ENCODE data around the gene STEAP3. TPM values are rescaled to one million over a fixed set of nuclear protein-coding genes. Genes with fewer than 3 reads are reported as not detected.

The STEAP3 gene
- total RNA-seq, 1 experiment from 2014 or later = 32.3 TPM

GRCh38 chr2:119295688-119296375, 72.2 kb downstream of the STEAP3 start:
- Histone ChIP-seq H3K9me3 (ENCODE audit: control insufficient read depth in 1 of 2, insufficient read depth in 1 of 2, low read depth in 1 of 2, low read length in 2 of 2) (no peaks in the 10 kb centered on the region), H3K27me3 (ENCODE audit: insufficient read depth, low read length) (no peaks in the 10 kb centered on the region), H3K4me3 (replicated peaks in 1 of 2; ENCODE audit: low read depth in 1 of 2, low read length in 2 of 2) (no peak overlapping the region), H3K9ac (ENCODE audit: low read length) (no peak overlapping the region), H3K36me3 (ENCODE audit: control insufficient read depth in 1 of 2, insufficient read depth in 2 of 2, low read length in 2 of 2) (no peaks in the 10 kb centered on the region), H3K4me1 (ENCODE audit: control insufficient read depth in 1 of 2, insufficient read depth in 2 of 2, low read length in 2 of 2) (peaks cover 0 to 8% of the 10 kb centered on the region in 2 experiments; a peak in 1 of 4 replicates), H4K20me1 (ENCODE audit: insufficient read depth) (no peaks in the 10 kb centered on the region), H3K9me2 (ENCODE audit: insufficient read depth) (no peaks in the 10 kb centered on the region), H3K4me2 (ENCODE audit: low read length) (no peak overlapping the region), H3K79me2 (ENCODE audit: insufficient read depth, low read length) (no peaks in the 10 kb centered on the region), H3K27ac (ENCODE audit: low read depth, low read length) (no peak overlapping the region), H2AFZ (ENCODE audit: low read depth, low read length, poor library complexity, severe bottlenecking) (no peak overlapping the region)
- CTCF ChIA-PET = no interaction called here
- no peak for TF ChIP-seq CEBPB (IDR thresholded peaks at IDR 0.05; ENCODE audit: low read depth)
- no peak for TF ChIP-seq SRF (IDR thresholded peaks at IDR 0.05; ENCODE audit: low read depth)
- no peak for TF ChIP-seq JUND (IDR thresholded peaks at IDR 0.05)
- no peak for TF ChIP-seq EZH2phosphoT487 (IDR thresholded peaks at IDR 0.05; ENCODE audit: borderline replicate concordance)
- TF ChIP-seq ELF1 (IDR thresholded peaks at IDR 0.05; ENCODE audit: borderline replicate concordance, low read depth) = no peak
- no peak for TF ChIP-seq REST (IDR thresholded peaks at IDR 0.05; ENCODE audit: low read depth)
- no peak for TF ChIP-seq MAX (IDR thresholded peaks at IDR 0.05)
- TF ChIP-seq, protein P1, sequence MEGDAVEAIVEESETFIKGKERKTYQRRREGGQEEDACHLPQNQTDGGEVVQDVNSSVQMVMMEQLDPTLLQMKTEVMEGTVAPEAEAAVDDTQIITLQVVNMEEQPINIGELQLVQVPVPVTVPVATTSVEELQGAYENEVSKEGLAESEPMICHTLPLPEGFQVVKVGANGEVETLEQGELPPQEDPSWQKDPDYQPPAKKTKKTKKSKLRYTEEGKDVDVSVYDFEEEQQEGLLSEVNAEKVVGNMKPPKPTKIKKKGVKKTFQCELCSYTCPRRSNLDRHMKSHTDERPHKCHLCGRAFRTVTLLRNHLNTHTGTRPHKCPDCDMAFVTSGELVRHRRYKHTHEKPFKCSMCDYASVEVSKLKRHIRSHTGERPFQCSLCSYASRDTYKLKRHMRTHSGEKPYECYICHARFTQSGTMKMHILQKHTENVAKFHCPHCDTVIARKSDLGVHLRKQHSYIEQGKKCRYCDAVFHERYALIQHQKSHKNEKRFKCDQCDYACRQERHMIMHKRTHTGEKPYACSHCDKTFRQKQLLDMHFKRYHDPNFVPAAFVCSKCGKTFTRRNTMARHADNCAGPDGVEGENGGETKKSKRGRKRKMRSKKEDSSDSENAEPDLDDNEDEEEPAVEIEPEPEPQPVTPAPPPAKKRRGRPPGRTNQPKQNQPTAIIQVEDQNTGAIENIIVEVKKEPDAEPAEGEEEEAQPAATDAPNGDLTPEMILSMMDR (IDR thresholded peaks at IDR 0.05 in 2 of 3, conservative IDR thresholded peaks at IDR 0.05 in 1 of 3; ENCODE audit: borderline replicate concordance in 1 of 3, insufficient read depth in 1 of 3, low read depth in 2 of 3, low read length in 2 of 3) = no peak
- no peak for TF ChIP-seq TCF7L2 (IDR thresholded peaks at IDR 0.05; ENCODE audit: borderline replicate concordance, extremely low read depth, insufficient read depth, insufficient read length)
- TF ChIP-seq YY1 (IDR thresholded peaks at IDR 0.05; ENCODE audit: extremely low read depth, insufficient replicate concordance, low read depth, low read length) = no peak
- no peak for TF ChIP-seq ZNF274 (IDR thresholded peaks at IDR 0.05; ENCODE audit: low read depth, low read length)
- TF ChIP-seq POLR2A (IDR thresholded peaks at IDR 0.05; ENCODE audit: borderline replicate concordance, extremely low read depth, insufficient read depth, insufficient read length) = no peak
- no peak for TF ChIP-seq ZBTB33 (IDR thresholded peaks at IDR 0.05; ENCODE audit: extremely low read depth, insufficient replicate concordance, low read length)
- RAD21 ChIA-PET (ENCODE audit: low non-redundant PET in 1 of 2, low total read pairs in 2 of 2, uncharacterized antibody in 2 of 2, unreplicated experiment in 2 of 2) = no interaction called here
- BruUV-seq (replicated peaks) = no TSS peak
- no peak for ATAC-seq
- POLR2A ChIA-PET = no interaction called here
- DNase-seq (ENCODE audit: low read depth, low spot score) = no peak
- intact Hi-C loops (cut with micrococcal nuclease) = loop anchor here (10.0 kb wide), 1 partner anchor 179 kb away; no protein-coding TSS in a partner anchor

Data from HCT116 (cell line).